Measurements from ENCODE around the gene COL1A2.
A peak's percentile ranks its signal among the peaks of the same experiment; 100 is the strongest.

Gene COL1A2

DNA sequence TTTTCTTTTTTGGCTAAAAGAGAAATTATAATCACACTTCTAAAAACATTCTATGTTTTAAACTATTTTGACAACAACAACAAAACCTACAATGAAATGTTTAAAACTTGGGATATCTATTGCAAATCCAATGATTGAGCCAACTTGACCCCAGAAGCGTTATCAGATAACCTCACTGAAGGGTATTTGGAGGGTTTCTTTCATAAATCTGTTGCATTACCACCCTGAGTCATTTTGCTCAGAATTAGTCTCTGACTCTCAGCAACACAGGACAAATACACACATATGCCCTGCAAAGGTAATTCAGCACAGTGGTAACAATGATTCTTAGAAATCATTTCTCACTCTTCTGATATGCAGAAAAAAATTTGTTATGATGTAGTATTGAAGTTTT, 2.3 kb upstream of the COL1A2 start:
- no peaks in the 10 kb centered on the region for H3K9me3 Mint-ChIP-seq
- H3K27ac Mint-ChIP-seq = no peak overlapping the region
- no peaks in the 10 kb centered on the region for H3K36me3 Mint-ChIP-seq (ENCODE audit: low read depth)
- H3K27me3 Mint-ChIP-seq (ENCODE audit: low read depth) = peaks cover 3% of the 10 kb centered on the region
- peaks cover 26% of the 10 kb centered on the region for H3K4me1 Mint-ChIP-seq (ENCODE audit: low read depth)
- no peak for DNase-seq (ENCODE audit: low spot score)
- H3K4me3 Mint-ChIP-seq = peak overlapping the region; percentile 79

DNA sequence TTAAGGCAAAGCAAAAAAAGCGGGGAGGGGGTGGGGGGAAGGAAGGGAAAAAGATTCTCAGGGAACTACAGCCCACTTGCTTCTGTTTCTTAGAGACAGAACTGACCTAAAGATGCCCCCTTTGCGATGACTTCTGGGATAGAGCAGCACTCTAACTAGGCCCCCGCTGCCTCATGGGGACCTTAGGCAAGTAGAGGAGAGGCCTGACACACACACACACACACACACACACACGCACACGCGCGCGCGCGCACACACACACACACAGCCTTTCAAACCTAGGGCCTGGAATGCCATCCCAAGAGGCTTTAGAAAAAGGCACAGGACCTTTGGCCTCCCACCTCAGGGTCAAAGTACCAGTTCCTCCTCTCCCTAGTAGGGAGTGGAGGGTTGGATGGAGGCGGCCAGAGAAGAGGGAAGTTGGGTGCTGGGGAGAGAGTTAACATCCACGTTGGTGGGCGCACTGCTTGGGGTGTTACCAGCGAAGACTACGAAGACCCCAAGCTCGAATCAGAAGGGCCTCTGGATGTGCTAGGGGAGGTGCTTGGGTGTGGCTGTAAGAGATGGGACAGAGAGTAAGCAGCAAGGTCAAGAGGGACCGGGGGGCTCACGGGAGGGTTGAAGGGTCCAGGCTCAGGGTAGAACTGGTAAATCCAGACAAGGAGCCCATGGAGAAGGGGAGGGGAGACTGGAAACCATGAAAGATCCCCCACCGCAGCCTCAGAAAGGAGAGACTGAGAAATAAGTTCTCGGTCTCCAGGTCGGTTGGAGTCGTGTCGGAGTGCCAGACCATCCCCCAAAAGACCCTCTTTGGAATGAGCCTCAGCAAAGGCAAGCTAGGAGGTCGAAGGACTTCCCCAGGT, 1.2 kb upstream of the COL1A2 start:
- Mint-ChIP-seq H3K36me3 (ENCODE audit: low read depth) (no peaks in the 10 kb centered on the region), H3K4me3 (peak overlapping the region; percentile 8), H3K27me3 (ENCODE audit: low read depth) (peaks cover 3% of the 10 kb centered on the region), H3K27ac (no peak overlapping the region), H3K4me1 (ENCODE audit: low read depth) (peaks cover 26% of the 10 kb centered on the region), H3K9me3 (no peaks in the 10 kb centered on the region)
- no peak for DNase-seq (ENCODE audit: low spot score)

DNA sequence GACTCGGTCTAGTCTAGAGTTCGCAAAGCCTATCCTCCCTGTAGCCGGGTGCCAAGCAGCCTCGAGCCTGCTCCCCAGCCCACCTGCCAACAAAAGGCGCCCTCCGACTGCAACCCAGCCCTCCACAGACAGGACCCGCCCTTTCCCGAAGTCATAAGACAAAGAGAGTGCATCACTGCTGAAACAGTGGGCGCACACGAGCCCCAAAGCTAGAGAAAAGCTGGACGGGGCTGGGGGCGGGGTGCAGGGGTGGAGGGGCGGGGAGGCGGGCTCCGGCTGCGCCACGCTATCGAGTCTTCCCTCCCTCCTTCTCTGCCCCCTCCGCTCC, 622 bp upstream of the COL1A2 start:
- Mint-ChIP-seq H3K27ac (no peak overlapping the region), H3K4me1 (ENCODE audit: low read depth) (peaks cover 26% of the 10 kb centered on the region), H3K9me3 (no peaks in the 10 kb centered on the region), H3K27me3 (ENCODE audit: low read depth) (peaks cover 3% of the 10 kb centered on the region), H3K36me3 (ENCODE audit: low read depth) (no peaks in the 10 kb centered on the region), H3K4me3 (no peak overlapping the region)
- DNase-seq (ENCODE audit: low spot score) = no peak

DNA sequence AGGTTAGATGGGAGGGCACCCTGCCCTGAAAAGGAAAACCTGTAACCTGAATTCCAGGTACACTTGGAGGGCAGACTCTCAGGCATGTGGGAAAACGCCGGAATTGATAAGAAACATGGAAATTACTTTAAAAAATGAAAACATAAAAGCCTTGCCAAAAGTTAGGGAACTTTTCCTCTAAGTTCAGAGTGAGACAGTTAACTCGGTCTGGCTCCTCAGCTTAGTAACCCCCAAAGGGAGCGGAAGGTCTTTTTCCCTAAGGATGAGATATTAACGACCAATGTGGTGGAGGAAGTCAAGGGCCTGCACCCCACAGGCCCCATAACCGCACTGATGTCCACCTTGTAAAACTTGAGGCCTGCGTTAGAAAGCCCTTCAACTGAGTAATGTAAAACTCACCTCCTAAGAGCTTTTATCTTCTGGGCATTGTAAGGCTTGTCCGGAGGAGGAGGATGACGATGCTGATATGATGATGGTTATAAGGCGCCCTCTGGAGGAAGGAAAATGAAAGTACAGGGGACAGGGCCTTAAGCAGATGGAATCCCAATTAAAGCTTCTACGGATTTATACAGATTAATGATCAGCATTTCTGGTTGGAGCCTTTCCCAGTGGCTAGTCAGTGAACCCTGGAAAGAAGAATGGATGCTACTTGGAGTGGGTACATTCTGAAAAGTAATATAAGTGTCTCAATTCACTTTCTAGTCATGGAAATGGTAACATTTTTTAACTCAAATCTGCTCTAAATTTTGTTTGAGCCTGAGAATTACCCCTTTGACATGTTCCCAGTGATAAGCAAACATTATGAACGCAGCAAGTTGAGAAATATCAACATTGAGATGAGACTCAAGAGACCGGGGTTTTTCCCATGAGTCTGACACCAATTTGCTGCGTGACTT, 694 bp downstream of the COL1A2 start:
- Mint-ChIP-seq H3K4me3 (peak overlapping the region; percentile 76), H3K36me3 (ENCODE audit: low read depth) (no peaks in the 10 kb centered on the region)
- DNase-seq (ENCODE audit: low spot score) = peak; percentile 42

DNA sequence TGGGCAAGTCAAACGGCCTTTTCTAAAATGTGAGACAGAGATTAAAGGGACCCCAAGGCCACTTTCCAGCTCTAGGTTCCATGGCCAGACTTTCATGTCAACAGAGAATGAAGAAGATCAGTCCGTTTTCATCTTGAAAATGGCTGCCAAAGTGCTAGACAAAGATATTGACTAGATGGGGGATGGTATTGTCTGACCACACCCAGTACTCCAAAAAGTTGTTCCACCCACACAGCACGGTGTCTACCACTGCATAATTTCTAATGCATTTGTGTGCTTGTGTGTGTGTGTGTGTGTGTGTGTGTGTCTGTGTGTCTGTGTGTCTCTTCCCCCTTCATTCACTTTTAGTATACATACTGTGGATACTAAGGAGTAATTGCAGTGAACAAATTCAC, 1.3 kb downstream of the COL1A2 start:
- Mint-ChIP-seq H3K27ac (no peak overlapping the region), H3K9me3 (no peaks in the 10 kb centered on the region), H3K4me1 (ENCODE audit: low read depth) (peaks cover 26% of the 10 kb centered on the region), H3K4me3 (no peak overlapping the region), H3K27me3 (ENCODE audit: low read depth) (peaks cover 6% of the 10 kb centered on the region), H3K36me3 (ENCODE audit: low read depth) (no peaks in the 10 kb centered on the region)
- no peak for DNase-seq (ENCODE audit: low spot score)

More for the DNA sequence above, 694 bp downstream of the COL1A2 start:
- peaks cover 3% of the 10 kb centered on the region for H3K27me3 Mint-ChIP-seq (ENCODE audit: low read depth)
- no peaks in the 10 kb centered on the region for H3K9me3 Mint-ChIP-seq
- H3K4me1 Mint-ChIP-seq (ENCODE audit: low read depth) = peaks cover 26% of the 10 kb centered on the region
- no peak overlapping the region for H3K27ac Mint-ChIP-seq

DNA sequence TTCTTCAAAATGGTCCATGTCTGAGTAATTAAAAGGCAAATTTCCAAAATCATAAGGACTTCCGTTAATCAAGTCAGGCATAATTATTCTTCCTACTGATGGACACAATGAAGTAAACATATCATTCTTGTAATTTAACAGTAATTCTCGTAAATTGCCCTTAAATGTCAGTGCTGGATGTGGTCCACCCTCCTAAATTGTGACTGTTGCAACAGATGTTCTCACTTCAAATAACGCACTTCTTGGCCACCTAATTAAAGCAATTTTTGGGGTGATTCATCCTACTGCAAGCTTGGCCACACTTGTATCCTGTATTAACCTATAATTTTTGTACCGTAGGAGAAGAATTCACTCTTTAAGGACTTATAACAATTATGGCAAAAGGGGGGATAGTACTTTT, 1.9 kb downstream of the COL1A2 start:
- no peaks in the 10 kb centered on the region for H3K36me3 Mint-ChIP-seq (ENCODE audit: low read depth)
- no peak overlapping the region for H3K4me3 Mint-ChIP-seq
- H3K27ac Mint-ChIP-seq = no peak overlapping the region
- H3K27me3 Mint-ChIP-seq (ENCODE audit: low read depth) = peaks cover 6% of the 10 kb centered on the region
- H3K4me1 Mint-ChIP-seq (ENCODE audit: low read depth) = peaks cover 24% of the 10 kb centered on the region
- no peaks in the 10 kb centered on the region for H3K9me3 Mint-ChIP-seq
- DNase-seq (ENCODE audit: low spot score) = no peak

DNA sequence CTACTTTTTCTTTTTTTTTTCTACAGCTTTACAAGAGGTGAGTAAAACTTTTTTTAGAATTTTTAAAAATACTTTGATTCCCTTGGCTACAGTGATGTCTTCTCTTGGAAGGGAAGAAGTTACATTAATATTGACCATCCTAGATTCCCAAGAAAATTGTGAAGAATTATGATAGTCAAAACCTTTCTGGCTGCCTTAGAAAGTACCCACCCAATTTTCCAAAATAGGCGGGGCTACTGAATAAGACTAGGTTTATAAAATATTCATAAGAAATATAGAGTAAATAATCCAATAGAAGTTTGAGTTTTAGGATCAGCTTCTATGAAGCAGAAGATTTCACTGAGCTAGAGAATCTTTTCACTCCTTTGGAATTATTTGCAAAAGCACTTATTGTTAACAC, 3.0 kb downstream of the COL1A2 start:
- Mint-ChIP-seq H3K27ac (no peak overlapping the region), H3K27me3 (ENCODE audit: low read depth) (peaks cover 6% of the 10 kb centered on the region), H3K9me3 (no peaks in the 10 kb centered on the region), H3K36me3 (ENCODE audit: low read depth) (no peaks in the 10 kb centered on the region), H3K4me3 (no peak overlapping the region), H3K4me1 (ENCODE audit: low read depth) (peaks cover 13% of the 10 kb centered on the region)
- no peak for DNase-seq (ENCODE audit: low spot score)

DNA sequence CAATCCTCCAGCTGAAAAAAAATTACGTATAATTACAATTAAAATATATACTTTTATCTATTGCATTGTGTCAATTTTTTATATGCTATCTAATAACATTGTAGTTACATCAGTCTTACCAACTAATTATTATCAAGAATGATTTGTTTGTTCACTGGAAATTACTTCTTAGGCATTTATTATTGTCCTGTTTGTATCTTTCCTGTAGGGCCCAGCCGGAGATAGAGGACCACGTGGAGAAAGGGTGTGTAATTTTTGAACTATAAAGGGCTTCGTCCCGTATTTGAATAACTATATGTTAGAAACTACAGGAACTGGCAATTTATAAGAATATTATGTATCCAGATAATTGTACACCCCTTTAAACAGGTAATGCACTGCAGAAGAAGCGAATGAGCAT, 4.1 kb downstream of the COL1A2 start:
- Mint-ChIP-seq H3K27me3 (ENCODE audit: low read depth) (peaks cover 8% of the 10 kb centered on the region), H3K36me3 (ENCODE audit: low read depth) (no peaks in the 10 kb centered on the region), H3K9me3 (no peaks in the 10 kb centered on the region), H3K27ac (no peak overlapping the region), H3K4me1 (ENCODE audit: low read depth) (peaks cover 5% of the 10 kb centered on the region), H3K4me3 (no peak overlapping the region)
- no peak for DNase-seq (ENCODE audit: low spot score)

DNA sequence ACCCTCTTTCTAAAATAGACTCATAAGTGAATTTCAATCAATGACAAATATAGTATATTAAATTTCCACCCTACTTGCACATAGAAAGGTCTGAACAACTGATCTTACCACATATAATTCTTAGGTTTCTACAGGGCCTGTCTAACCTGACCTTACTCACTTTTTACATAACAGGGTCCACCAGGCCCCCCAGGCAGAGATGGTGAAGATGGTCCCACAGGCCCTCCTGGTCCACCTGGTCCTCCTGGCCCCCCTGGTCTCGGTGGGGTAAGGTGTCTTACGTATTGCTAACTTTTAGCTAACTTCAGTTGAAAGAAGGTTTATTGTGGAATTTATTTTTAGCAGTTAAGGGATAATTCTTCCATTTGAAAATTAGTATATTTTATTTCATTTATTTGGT, 5.3 kb downstream of the COL1A2 start:
- peaks cover 9% of the 10 kb centered on the region for H3K27me3 Mint-ChIP-seq (ENCODE audit: low read depth)
- peaks cover 2% of the 10 kb centered on the region for H3K4me1 Mint-ChIP-seq (ENCODE audit: low read depth)
- no peaks in the 10 kb centered on the region for H3K9me3 Mint-ChIP-seq
- DNase-seq (ENCODE audit: low spot score) = no peak
- no peaks in the 10 kb centered on the region for H3K36me3 Mint-ChIP-seq (ENCODE audit: low read depth)
- H3K4me3 Mint-ChIP-seq = no peak overlapping the region
- no peak overlapping the region for H3K27ac Mint-ChIP-seq

DNA sequence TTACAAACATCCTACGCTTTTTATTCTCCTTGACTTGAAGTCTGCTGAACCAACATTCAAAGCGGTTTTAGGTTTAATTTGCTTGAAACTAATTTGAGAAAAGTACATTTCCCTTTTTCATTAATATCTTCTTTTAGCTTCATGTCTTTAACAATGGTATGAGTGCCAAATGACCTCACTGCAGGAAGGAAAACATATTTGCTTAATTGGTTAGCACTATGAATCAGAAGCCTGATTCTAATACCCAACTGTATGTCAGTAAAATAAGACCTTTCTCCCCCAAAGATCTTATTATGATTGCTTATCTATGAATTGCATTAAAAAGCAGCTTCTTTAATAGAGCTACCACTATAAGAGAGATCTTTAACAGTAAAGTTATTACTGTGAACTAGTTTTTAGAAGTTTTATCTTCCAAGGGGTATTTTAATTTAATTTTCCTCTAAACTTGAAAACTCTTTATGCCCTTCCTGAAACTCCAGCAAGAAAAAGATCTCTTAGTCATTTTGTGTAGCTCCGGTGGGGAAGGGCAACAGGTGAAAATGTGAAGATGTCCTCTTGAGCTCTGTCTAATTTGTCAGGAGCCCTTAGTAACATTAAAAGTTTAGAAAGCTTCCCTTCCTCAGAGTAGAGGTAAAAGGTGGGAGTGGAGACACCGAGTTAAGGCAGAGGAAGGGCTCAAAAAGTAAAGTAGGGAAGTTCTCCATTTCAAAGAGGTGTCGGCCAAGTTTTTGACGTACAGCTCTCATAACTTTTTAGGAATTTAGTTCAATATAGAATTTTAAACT, 6.1 kb downstream of the COL1A2 start:
- Mint-ChIP-seq H3K9me3 (no peaks in the 10 kb centered on the region), H3K27me3 (ENCODE audit: low read depth) (peaks cover 9% of the 10 kb centered on the region), H3K4me1 (ENCODE audit: low read depth) (no peaks in the 10 kb centered on the region), H3K36me3 (ENCODE audit: low read depth) (no peaks in the 10 kb centered on the region), H3K4me3 (no peak overlapping the region), H3K27ac (no peak overlapping the region)
- no peak for DNase-seq (ENCODE audit: low spot score)

DNA sequence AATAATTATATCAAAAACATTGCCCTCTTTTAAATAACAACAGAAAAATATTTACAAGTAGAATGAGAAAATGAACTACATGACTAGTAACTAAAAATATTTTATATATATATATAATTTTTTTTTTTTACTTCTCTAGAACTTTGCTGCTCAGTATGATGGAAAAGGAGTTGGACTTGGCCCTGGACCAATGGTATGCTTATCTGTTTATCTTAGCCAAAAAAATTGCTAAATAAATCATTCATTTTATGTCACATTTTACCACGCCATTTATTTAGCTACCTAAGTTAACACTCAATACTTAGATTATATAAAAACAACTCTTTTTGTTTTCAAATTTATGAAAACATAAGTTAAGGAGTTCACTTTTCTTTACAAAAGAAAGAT, 6.7 kb downstream of the COL1A2 start:
- Mint-ChIP-seq H3K27ac (no peak overlapping the region), H3K9me3 (no peaks in the 10 kb centered on the region), H3K27me3 (ENCODE audit: low read depth) (peaks cover 9% of the 10 kb centered on the region), H3K36me3 (ENCODE audit: low read depth) (no peaks in the 10 kb centered on the region), H3K4me3 (no peak overlapping the region), H3K4me1 (ENCODE audit: low read depth) (no peaks in the 10 kb centered on the region)
- DNase-seq (ENCODE audit: low spot score) = no peak

DNA sequence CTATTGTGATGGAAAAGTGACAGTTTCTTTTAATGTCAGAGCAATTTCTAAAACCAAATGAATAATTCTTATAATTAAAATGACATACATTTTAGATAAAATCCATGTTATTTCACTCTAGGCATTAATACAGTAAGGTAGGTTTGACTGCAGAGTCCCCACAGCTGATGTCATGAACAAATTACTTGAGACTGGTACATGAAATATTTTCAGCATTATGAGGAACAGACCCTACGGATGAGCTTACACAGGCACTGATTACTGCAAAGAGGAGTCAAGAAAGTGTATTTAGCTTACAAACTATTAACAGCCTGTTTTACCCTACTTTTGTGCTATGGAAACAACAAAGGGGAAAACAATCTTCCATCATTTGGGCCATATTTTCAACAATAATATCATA, 8.9 kb downstream of the COL1A2 start:
- DNase-seq (ENCODE audit: low spot score) = no peak
- Mint-ChIP-seq H3K4me1 (ENCODE audit: low read depth) (no peaks in the 10 kb centered on the region), H3K27ac (no peak overlapping the region), H3K4me3 (no peak overlapping the region), H3K9me3 (no peaks in the 10 kb centered on the region), H3K36me3 (ENCODE audit: low read depth) (no peaks in the 10 kb centered on the region), H3K27me3 (ENCODE audit: low read depth) (peaks cover 9% of the 10 kb centered on the region)

DNA sequence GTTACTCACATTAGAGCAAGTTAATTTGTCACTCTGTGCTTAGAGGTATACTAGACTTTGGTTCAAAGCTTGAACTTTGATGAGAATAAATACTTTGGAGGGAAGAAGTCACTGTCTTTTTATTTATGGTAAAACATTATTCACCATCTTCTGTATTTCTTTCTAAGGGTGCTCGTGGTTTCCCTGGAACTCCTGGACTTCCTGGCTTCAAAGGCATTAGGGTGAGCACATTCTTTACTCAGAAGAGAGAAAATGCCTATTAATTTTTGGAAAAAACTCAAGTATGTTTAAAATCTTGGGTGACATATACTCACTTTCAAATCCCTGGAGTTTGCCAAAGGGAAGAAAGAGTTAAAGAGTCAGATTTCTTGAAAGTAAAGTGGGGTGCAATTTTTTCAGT, 10.8 kb downstream of the COL1A2 start:
- Mint-ChIP-seq H3K9me3 (no peaks in the 10 kb centered on the region), H3K27ac (no peak overlapping the region), H3K36me3 (ENCODE audit: low read depth) (no peaks in the 10 kb centered on the region), H3K27me3 (ENCODE audit: low read depth) (peaks cover 9% of the 10 kb centered on the region), H3K4me3 (no peak overlapping the region), H3K4me1 (ENCODE audit: low read depth) (no peaks in the 10 kb centered on the region)
- DNase-seq (ENCODE audit: low spot score) = no peak

DNA sequence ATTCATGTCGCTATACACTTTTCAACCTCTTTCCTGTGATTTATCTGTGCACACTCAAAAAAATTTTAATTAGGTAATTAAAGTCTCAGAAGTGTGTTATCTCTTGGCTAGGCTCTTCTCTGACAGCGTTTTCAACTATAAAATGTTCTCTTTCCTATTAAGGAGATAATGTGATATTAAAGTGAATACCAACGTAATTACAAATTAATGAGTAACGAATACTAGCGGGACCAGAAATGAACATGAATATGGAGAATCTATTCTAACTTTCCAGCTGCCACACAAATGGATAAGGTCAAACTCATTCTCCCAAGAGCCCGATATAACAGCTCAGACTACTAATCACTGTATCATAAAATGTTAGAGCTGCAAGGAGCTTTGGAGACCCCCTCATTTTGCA, 12.0 kb downstream of the COL1A2 start:
- no peaks in the 10 kb centered on the region for H3K9me3 Mint-ChIP-seq
- no peaks in the 10 kb centered on the region for H3K4me1 Mint-ChIP-seq (ENCODE audit: low read depth)
- no peaks in the 10 kb centered on the region for H3K36me3 Mint-ChIP-seq (ENCODE audit: low read depth)
- H3K4me3 Mint-ChIP-seq = no peak overlapping the region
- peaks cover 6% of the 10 kb centered on the region for H3K27me3 Mint-ChIP-seq (ENCODE audit: low read depth)
- H3K27ac Mint-ChIP-seq = no peak overlapping the region
- no peak for DNase-seq (ENCODE audit: low spot score)

Data from T-helper 2 cell treated with Interferon-gamma antibody and Interleukin-4, amounts not matched to agents 5 μg/mL and 100 μg/mL, for 36 hours (primary cell).